ENCODE data around the gene CCDC158. TPM values are rescaled to one million over a fixed set of nuclear protein-coding genes. Genes with fewer than 3 reads are reported as not detected.

The CCDC158 gene
- total and polyA plus RNA-seq, 2 of the 8 experiments (the other 6 are each of a cell fraction or from before 2014, with no cell fraction given): not detected

GRCh38 chr4:76354517-76355473 is 66.1 kb downstream of the CCDC158 start (continued):
- TF ChIP-seq CHD7 (IDR thresholded peaks at IDR 0.05; ENCODE audit: insufficient replicate concordance, low read length): no peak
- TF ChIP-seq NANOG (IDR thresholded peaks at IDR 0.05; ENCODE audit: insufficient read depth, low read depth, low read length, poor library complexity, severe bottlenecking): no peak
- no peak for TF ChIP-seq RNF2 (IDR thresholded peaks at IDR 0.05; ENCODE audit: borderline replicate concordance, low read depth, low read length, missing control alignments, poor library complexity, severe bottlenecking)
- no peak for TF ChIP-seq RFX5 (IDR thresholded peaks at IDR 0.05; ENCODE audit: borderline replicate concordance, low read depth, low read length)
- TF ChIP-seq EP300 (IDR thresholded peaks at IDR 0.05; ENCODE audit: borderline replicate concordance in 1 of 2, low read depth in 2 of 2, low read length in 2 of 2): no peak

All from H1 (cell line).